GM12872 (cell line): ENCODE measurements around the gene ANO1.

Experiments
- CTCF ChIP-seq: IDR thresholded peaks from 3 replicates; pipeline ENCODE4 v1.5.1; 2011; ENCODE audit warnings: low read depth, mild to moderate bottlenecking, low read length, moderate library complexity; ENCODE audit not compliant: insufficient read depth

Gene ANO1

GRCh38 chr11:70183032-70183431 is 104.9 kb downstream of the ANO1 start:
- no peak for TF ChIP-seq CTCF

DNA sequence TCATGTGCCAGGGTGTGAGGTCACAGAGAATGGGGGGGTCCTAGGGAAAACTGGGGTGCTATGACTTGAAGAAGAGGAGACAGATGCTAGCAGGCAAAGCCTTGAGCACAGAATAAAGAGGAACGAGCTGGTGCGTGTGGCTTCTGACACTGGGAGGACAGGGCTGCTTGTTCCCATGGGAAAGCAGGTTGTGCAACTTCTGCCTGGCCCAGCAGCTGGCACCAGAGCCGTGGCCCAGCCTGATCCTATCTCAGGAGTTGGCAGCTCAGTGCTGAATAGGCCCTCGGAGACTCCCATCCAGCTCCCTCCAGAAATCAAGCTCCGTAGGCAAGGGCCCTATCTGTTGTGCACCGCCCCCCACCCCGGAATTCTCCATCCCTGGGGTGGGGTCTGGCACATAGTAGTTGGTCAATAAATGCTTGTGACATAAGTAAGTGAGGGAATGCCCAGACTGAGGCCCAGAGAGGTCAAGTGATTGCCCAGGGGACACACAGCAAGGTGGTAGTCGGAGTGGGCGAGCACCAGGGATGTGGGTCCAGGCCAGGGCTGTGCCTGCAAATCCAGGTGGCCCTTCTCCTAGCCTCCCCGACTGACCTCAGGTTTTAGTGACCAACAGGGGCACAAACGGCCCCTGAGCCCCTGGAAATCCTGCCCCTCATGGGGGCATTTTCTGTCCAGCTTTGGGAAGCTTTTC is 105.5 kb downstream of the ANO1 start:
- TF ChIP-seq CTCF = no peak

- no peak for TF ChIP-seq CTCF
These were observed 106.3 kb downstream of the ANO1 start for GRCh38 chr11:70184396-70184795.

GRCh38 chr11:70185348-70186055 is 107.4 kb downstream of the ANO1 start:
- no peak for TF ChIP-seq CTCF

GRCh38 chr11:70186420-70186819 is 108.3 kb downstream of the ANO1 start:
- no peak for TF ChIP-seq CTCF

GRCh38 chr11:70186936-70187335 is 108.8 kb downstream of the ANO1 start:
- TF ChIP-seq CTCF = no peak

DNA sequence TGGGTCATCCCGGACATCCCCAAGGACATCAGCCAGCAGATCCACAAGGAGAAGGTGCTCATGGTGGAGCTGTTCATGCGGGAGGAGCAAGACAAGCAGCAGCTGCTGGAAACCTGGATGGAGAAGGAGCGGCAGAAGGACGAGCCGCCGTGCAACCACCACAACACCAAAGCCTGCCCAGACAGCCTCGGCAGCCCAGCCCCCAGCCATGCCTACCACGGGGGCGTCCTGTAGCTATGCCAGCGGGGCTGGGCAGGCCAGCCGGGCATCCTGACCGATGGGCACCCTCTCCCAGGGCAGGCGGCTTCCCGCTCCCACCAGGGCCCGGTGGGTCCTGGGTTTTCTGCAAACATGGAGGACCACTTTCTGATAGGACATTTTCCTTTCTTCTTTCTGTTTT is 109.7 kb downstream of the ANO1 start:
- no peak for TF ChIP-seq CTCF
